Activated T-helper 17 cell treated with anti-CD3 and anti-CD28 coated beads, Interleukin-2, amount 50 U/mL, for 72 hours (primary cell): ENCODE measurements around the gene PRDM15. TPM values are rescaled to one million over a fixed set of nuclear protein-coding genes. Genes with fewer than 3 reads are reported as not detected.

Source experiments
- ATAC-seq: fragments of 150-1000 bp; cut with Tn5 transposase; replicated peaks from 2 replicates; pipeline ENCODE4 v1.10.0; 2021; ENCODE audit warnings: mild to moderate bottlenecking, moderate library complexity
- H3K27ac Mint-ChIP-seq: one replicate; pipeline ENCODE4 v1.8.0; 2022; ENCODE audit warnings: mixed read lengths
- H3K27me3 Mint-ChIP-seq: one replicate; pipeline ENCODE4 v1.8.0; 2022; ENCODE audit warnings: mixed read lengths
- H3K36me3 Mint-ChIP-seq: one replicate; pipeline ENCODE4 v1.8.0; 2022; ENCODE audit warnings: low read depth, mild to moderate bottlenecking, mixed read lengths
- H3K4me1 Mint-ChIP-seq: one replicate; pipeline ENCODE4 v1.8.0; 2022; ENCODE audit warnings: mixed read lengths
- H3K4me3 Mint-ChIP-seq: one replicate; pipeline ENCODE4 v1.8.0; 2022; ENCODE audit warnings: mild to moderate bottlenecking, mixed read lengths
- H3K9me3 Mint-ChIP-seq: one replicate; pipeline ENCODE4 v1.8.0; 2022; ENCODE audit warnings: mixed read lengths
- total RNA-seq, 2 donors: library from RNA; stranded (reverse); gene quantifications; one replicate each; pipeline ENCODE4 v1.2.3, GENCODE V29; 2022

Gene PRDM15
- total RNA-seq, 2 donors from 2014 or later = 17.1 to 17.6 TPM

DNA sequence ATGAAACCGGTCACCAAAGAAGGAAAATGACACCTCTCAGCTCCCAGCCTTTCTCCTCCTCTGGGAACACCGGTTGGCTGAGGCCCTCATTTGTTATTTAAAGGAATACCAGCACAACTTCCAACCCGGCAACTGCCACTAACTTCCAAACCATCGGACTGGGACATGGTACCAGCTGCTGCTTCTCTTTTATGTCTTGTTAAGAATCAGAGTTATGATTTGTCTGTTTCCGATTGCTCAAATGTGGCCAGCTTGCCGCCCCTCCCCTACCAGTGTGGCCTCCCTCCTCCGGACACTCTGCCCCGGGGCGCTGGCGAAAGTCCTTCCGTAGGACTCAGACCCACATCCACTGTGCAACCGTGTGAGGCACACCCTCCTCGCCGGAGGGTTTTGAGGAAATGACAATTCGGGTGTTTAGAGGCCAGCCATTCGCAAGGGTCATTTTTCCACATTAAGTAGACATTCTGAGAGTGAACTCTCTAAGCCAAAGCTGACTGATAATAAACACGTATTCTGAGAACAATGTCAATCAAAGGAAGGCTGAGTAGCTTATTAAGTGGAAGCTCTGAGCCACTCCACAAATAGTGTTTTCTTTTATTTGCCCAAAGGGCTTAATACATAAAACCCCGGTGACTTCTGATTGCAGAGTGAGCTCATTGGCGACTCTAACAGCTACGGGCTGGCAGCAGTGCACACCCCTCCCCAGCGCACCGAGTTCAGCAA, 117.8 kb downstream of the PRDM15 start:
- ATAC-seq = no peak
- no peaks in the 10 kb centered on the region for H3K9me3 Mint-ChIP-seq
- H3K36me3 Mint-ChIP-seq = no peaks in the 10 kb centered on the region
- H3K4me1 Mint-ChIP-seq = no peaks in the 10 kb centered on the region
- no peak overlapping the region for H3K4me3 Mint-ChIP-seq
- peaks cover 55% of the 10 kb centered on the region for H3K27me3 Mint-ChIP-seq
- H3K27ac Mint-ChIP-seq = no peak overlapping the region

DNA sequence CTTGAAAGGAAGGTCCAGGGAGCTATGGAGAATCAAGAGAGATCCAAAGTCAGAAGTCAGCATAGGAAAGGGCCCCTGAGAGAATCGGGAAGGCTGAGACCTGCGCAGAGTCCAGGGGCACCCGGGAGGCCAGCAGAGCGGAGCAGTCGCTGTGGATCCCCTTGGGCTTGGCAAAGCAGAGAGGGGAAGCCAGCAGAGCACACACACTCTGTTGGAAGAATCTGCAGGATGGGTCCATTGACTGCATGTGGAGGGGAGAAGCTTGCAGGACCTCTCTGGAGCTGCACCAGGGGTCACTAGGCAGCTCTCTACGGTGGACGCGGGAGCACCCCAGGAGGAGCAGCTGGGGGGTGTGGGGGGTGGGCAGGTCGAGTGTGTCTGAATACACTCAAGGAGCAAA, 118.7 kb downstream of the PRDM15 start:
- no peak for ATAC-seq
- Mint-ChIP-seq H3K9me3 (no peaks in the 10 kb centered on the region), H3K4me3 (no peak overlapping the region), H3K36me3 (no peaks in the 10 kb centered on the region), H3K4me1 (no peaks in the 10 kb centered on the region), H3K27ac (no peak overlapping the region), H3K27me3 (peaks cover 50% of the 10 kb centered on the region)

DNA sequence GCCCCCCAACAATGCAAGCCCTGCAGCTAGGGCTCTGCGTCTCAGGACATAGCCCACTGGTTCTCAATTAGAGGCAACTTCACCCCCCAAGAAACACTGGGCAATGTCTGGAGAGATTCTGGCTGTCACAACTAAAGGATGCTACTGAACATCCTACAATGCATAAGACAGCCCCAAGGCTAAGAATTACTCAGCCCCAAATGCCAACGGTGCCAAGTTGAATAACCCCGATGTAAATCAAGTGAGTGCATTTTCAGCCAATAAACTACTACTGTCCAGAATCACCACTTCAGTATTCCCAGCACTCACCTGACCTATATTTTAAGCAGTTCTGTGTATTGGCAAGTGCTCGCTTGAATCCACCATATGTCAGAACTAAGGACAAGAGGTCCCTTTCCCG, 119.2 kb downstream of the PRDM15 start:
- Mint-ChIP-seq H3K27me3 (peaks cover 45% of the 10 kb centered on the region), H3K4me3 (no peak overlapping the region), H3K27ac (no peak overlapping the region), H3K36me3 (no peaks in the 10 kb centered on the region), H3K9me3 (no peaks in the 10 kb centered on the region), H3K4me1 (no peaks in the 10 kb centered on the region)
- ATAC-seq = no peak

DNA sequence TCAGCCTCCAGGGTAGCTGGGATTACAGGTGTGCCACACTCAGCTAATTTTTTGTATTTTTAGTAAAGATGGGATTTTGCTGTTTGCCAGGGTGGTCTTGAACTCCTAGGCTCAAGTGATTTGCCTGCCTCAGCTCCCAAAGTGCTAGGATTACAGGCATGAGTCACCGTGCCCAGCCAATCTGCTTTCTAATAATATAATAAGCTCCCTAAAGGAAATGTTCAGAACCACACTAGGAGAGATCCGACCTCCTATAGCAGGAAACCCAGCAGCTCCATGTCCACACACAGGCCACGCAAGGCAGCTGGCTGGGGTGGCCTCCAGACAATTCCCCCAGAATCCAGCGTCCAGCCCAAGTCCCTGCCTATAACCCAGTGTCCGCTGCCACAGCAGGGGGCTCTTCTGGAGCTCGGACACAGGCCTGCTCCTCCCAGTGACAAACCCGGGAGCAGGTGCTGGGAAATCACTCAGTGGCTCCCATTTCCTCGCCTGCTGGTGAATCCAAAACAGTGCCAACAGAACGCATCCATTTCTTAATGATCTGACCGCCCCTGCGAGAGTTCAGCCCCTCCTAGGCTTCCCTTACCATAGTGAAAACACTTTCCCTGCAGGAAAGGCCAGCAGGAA, 119.8 kb downstream of the PRDM15 start:
- peaks cover 39% of the 10 kb centered on the region for H3K27me3 Mint-ChIP-seq
- H3K36me3 Mint-ChIP-seq = no peaks in the 10 kb centered on the region
- no peak overlapping the region for H3K27ac Mint-ChIP-seq
- H3K4me3 Mint-ChIP-seq = no peak overlapping the region
- ATAC-seq = no peak
- no peaks in the 10 kb centered on the region for H3K9me3 Mint-ChIP-seq
- no peaks in the 10 kb centered on the region for H3K4me1 Mint-ChIP-seq

DNA sequence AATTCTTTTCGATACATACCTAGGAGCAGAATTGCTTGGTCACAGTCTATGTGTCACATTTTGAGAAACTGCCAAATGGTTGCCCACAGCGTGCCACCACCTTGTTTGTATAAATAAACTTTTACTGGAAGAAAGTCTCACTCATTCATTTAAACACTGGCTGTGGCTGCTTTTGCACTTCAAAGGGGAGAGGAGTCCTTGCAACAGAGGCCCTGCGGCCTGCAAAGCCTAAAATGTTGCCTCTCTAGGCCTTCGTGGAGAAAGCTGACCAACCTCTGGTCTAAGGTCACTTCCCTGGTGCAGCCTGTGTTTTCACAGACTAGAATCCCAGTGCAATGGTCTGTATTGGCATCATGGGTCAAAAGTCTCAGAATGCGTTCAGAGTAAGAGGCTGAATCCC, 120.6 kb downstream of the PRDM15 start:
- no peaks in the 10 kb centered on the region for H3K9me3 Mint-ChIP-seq
- ATAC-seq = no peak
- H3K27ac Mint-ChIP-seq = no peak overlapping the region
- H3K36me3 Mint-ChIP-seq = no peaks in the 10 kb centered on the region
- no peaks in the 10 kb centered on the region for H3K4me1 Mint-ChIP-seq
- no peak overlapping the region for H3K4me3 Mint-ChIP-seq
- H3K27me3 Mint-ChIP-seq = peaks cover 36% of the 10 kb centered on the region

DNA sequence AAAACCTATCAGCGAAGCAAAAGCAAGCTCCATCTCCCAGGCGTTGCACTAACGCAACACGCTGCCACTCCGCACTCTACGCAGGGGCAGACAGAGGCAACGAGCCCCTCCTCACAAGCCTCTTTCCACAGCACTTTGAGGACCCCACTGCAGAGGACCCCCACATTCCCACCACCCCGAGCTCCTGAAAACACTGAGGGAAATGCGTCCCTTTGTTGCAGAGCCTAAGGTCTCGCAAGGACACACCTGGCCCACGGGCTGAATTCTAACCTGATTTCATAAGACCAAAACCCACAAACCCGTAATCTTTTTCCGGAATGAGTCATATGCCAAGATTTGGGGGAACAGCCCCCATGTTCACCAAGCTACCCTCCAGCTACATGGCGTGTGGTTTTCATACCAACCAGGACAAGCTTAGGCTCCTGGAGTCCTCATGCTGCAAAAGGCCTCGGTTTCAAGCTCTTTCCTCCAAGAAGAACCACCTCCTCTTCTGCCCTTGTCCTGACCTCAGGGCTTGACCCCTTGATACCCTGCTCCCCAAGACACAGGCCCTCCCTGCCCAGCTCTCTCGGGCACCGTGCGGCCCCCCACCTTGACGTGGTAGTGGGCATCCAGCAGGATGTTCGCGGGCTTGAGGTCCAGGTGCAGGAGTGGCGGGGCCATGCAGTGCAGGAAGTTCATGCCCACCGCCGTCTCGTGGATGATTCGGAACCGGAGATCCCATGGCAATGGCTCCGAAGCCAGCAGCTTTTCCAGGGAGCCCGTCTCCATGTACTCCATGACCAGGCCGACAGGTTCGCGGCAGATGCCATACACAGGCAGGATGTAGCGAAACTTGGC, 123.0 kb downstream of the PRDM15 start:
- Mint-ChIP-seq H3K4me3 (no peak overlapping the region), H3K36me3 (no peaks in the 10 kb centered on the region), H3K9me3 (no peaks in the 10 kb centered on the region), H3K27ac (no peak overlapping the region), H3K27me3 (peaks cover 19% of the 10 kb centered on the region), H3K4me1 (no peaks in the 10 kb centered on the region)
- ATAC-seq = no peak

DNA sequence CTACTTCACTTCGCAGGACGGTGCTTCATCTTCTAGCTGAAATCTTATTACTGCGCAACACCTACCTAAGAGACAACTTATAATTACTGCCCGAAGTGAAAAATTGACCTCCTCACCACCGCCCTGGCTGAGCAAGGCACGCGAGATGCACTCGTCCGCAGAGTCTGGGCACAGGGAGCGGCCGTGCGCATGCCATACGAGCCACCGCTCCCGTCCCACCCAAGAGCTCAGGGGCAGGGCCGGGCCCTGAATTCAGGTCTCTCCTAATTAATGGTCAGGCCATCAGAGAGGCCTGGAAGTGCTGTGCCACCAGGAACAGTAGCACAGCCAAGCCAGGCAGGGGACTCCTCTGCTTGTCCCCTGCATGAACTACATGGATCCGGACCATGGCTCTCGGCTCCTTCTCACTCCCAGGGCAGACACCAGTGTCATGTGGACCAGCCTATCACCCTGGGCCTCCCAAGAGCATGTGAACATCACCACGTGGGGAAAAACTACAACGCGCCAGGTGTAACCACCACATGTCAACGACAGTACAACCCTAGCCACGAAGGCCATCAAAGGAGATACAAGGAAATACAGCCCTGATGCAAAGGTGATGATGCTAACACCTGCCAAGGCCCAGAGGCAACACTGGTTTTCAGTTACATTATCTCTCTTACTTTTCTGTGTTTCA, 123.7 kb downstream of the PRDM15 start:
- H3K9me3 Mint-ChIP-seq = no peaks in the 10 kb centered on the region
- no peaks in the 10 kb centered on the region for H3K36me3 Mint-ChIP-seq
- peaks cover 12% of the 10 kb centered on the region for H3K27me3 Mint-ChIP-seq
- no peak overlapping the region for H3K4me3 Mint-ChIP-seq
- ATAC-seq = no peak
- H3K4me1 Mint-ChIP-seq = no peaks in the 10 kb centered on the region
- no peak overlapping the region for H3K27ac Mint-ChIP-seq

DNA sequence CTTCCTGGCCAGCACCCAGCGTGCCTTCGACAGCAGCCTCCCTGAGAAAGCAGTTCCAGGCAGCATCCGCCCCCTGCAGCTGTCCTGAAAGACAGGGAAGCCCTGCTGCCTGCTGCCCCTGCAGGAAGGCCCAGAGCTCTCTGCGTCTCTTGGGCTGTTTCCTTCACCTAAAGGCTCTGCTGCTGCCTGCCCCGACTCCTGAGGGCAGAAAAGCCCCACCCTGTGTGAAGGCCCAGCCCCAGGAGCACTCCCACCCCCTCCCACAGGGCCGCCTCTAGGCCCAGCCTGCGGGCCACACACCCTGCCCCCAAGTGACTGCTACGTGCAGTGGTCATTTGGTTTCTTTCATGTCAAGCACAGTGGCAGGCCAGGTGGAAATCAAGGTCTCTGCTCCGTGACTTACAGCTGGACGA, 124.7 kb downstream of the PRDM15 start:
- H3K4me1 Mint-ChIP-seq = no peaks in the 10 kb centered on the region
- peaks cover 3% of the 10 kb centered on the region for H3K27me3 Mint-ChIP-seq
- no peaks in the 10 kb centered on the region for H3K36me3 Mint-ChIP-seq
- no peak for ATAC-seq
- H3K27ac Mint-ChIP-seq = no peak overlapping the region
- H3K4me3 Mint-ChIP-seq = no peak overlapping the region
- H3K9me3 Mint-ChIP-seq = no peaks in the 10 kb centered on the region

DNA sequence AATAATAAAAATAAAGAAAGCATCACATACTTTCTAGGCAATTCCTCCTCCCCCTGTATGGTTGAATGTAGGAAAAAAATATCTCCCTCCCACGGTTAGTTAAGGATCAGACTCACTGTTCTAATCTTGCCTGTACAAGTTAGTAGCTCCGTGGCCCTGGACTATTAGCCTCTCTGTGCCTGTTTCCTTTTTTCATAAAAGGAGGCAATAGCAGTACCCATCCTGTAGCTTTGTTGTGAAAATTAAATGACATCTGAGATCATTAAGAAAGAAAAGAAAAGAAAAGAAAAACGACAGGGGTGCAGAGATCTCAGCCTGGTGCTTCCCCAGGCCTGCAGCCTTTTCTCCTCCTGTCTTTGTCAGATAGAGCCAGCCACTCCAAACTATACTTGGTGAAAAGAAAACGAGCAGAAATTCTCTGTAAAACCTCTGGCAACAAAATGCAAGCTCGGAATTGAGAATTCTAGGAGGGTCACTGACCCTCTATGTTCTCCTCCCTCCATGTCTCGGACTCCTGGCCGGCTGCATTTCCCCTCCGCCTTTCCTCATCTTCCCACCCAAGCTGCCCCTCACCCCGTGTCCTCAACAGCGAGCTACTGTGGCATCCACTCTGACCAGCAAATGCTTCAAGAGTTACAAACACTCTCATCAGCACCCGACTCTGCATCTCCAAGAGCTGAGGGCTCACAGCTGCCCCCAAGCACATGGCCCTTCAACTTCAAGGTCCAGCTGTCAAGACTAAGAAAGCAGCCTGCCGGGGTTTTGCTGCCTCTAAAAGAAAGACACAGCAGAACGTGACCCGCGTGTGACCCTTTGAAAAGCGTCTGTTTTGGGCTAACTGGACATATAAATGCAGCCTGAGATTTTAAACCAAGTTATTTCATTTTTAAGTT, 125.9 kb downstream of the PRDM15 start:
- H3K4me1 Mint-ChIP-seq = no peaks in the 10 kb centered on the region
- H3K27me3 Mint-ChIP-seq = peaks cover 3% of the 10 kb centered on the region
- no peaks in the 10 kb centered on the region for H3K9me3 Mint-ChIP-seq
- ATAC-seq = no peak
- H3K4me3 Mint-ChIP-seq = no peak overlapping the region
- H3K36me3 Mint-ChIP-seq = no peaks in the 10 kb centered on the region
- H3K27ac Mint-ChIP-seq = no peak overlapping the region

DNA sequence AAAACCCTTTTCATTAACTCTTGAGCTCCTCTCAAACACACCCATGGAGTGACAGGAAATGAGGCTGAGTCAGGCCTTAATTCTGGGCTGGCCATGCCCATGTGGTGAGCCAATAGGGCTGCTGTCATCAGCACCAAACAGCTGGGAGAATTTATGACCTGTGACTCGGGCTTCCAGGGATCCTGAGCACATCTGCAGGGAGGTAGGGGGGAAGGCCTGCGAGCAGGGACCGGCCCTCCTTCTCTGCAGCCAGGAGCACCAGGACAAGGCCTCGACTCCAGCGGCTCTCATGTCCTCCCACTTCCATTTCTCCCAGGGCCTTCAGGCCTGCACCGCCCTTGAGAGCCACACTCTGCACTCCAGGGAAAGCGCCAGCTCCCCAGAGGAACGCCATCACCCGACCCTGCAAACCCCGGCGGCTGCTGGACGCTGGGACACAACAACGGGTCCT, 126.9 kb downstream of the PRDM15 start:
- H3K4me3 Mint-ChIP-seq = no peak overlapping the region
- H3K27ac Mint-ChIP-seq = no peak overlapping the region
- H3K4me1 Mint-ChIP-seq = no peaks in the 10 kb centered on the region
- no peaks in the 10 kb centered on the region for H3K36me3 Mint-ChIP-seq
- no peaks in the 10 kb centered on the region for H3K9me3 Mint-ChIP-seq
- H3K27me3 Mint-ChIP-seq = peaks cover 3% of the 10 kb centered on the region
- no peak for ATAC-seq

DNA sequence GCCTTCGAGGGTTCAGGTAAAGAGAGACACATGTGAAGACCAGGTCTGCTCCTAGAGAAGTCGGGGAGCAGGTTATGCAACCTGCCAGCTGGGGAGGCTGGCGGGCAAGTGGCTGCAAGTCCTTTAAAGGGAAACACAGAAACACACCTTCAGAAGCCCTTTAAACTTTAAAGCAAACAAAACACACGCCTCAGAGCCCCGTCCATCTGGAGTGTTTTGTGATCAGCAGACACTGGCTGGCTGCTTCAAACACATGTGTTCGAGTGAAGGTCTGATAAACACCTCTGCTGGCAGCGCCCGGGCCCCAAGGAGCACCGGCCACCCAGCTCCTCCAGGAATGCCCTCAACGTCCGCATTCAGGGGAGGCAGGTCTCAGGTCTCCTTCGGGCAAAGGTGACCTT, 127.5 kb downstream of the PRDM15 start:
- peaks cover 4% of the 10 kb centered on the region for H3K4me1 Mint-ChIP-seq
- no peak overlapping the region for H3K4me3 Mint-ChIP-seq

DNA sequence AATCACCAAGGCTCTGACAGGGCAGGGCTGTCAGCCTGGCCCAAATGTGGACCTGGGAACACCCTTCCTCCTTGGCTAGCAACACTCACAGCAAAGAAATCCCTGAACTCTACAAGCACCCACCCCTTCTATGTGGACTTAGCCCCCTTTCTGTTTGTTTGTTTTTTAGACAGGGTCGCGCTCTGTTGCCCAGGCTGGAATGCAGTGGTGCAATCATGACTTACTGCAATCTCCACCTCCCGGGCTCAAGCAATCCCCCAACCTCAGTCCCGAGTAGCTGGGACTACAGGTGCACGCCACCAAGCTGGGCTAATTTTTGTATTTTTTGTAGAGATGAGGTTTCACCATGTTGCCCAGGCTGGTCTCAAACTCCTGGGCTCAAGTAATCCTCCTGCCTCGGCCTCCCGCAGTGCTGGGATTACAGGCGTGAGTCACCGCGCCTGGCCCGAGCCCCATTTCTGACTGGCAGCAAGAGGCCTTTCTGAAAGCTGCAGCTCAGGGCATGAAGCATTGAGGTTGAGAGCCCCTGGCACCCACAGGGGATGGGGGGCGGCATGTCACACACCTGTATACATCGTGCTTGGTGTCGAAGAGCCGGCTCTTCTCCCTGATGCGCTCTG, 128.5 kb downstream of the PRDM15 start:
- no peak for ATAC-seq
- peaks cover 4% of the 10 kb centered on the region for H3K4me1 Mint-ChIP-seq
- no peaks in the 10 kb centered on the region for H3K9me3 Mint-ChIP-seq
- H3K27ac Mint-ChIP-seq = no peak overlapping the region
- peaks cover 6% of the 10 kb centered on the region for H3K27me3 Mint-ChIP-seq
- no peaks in the 10 kb centered on the region for H3K36me3 Mint-ChIP-seq
- H3K4me3 Mint-ChIP-seq = no peak overlapping the region

More for the DNA sequence above, 127.5 kb downstream of the PRDM15 start:
- H3K27ac Mint-ChIP-seq = no peak overlapping the region
- no peaks in the 10 kb centered on the region for H3K9me3 Mint-ChIP-seq
- H3K27me3 Mint-ChIP-seq = peaks cover 6% of the 10 kb centered on the region
- no peak for ATAC-seq
- no peaks in the 10 kb centered on the region for H3K36me3 Mint-ChIP-seq

DNA sequence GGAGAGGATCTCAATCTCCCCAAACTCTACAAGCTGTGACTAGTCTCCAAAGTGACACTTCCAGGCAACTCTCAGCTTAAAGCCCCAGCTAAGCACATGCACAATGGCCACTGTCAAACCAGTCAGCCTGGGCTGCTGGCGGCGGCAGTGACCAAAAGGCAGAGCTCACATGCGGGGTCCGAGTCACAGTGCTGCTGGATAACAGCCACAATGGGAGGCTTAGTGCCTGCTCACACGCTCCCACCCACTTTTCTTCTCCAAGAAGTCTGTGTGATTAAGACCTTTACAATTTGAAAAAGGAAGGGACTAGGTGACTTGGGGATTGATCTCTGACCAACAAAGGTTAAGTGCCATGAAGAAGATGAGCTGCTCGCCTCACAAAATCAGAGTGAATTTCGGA, 129.1 kb downstream of the PRDM15 start:
- Mint-ChIP-seq H3K27me3 (peaks cover 6% of the 10 kb centered on the region), H3K4me1 (peaks cover 4% of the 10 kb centered on the region), H3K4me3 (no peak overlapping the region), H3K9me3 (no peaks in the 10 kb centered on the region), H3K36me3 (no peaks in the 10 kb centered on the region), H3K27ac (no peak overlapping the region)
- ATAC-seq = no peak
